Measurements from ENCODE around the gene ERP27. TPM values are rescaled to one million over a fixed set of nuclear protein-coding genes. Genes with fewer than 3 reads are reported as not detected.

ERP27 gene
- total and polyA plus RNA-seq, 2 donors, result 1.3 to 4.4 TPM

GRCh38 chr12:14921218-14921617, 17.1 kb downstream of the ERP27 start:
- peaks cover 8% of the 10 kb centered on the region in 2 donors for H3K36me3 ChIP-seq (ENCODE audit: control insufficient read depth in 2 of 2, insufficient read depth in 2 of 2, low read length in 1 of 2)
- DNase-seq (ENCODE audit: low read depth in 6 of 9, low spot score in 9 of 9), result no peak
- H3K4me1 ChIP-seq (ENCODE audit: control insufficient read depth in 2 of 2, insufficient read depth in 2 of 2, low read length in 2 of 2), result peaks cover 0 to 14% of the 10 kb centered on the region in 2 donors
- WGBS, result 94% methylated on average over 2 of the region's 2 CpGs
- H3K9me3 ChIP-seq (ENCODE audit: control insufficient read depth in 2 of 2, insufficient read depth in 1 of 2, low read length in 1 of 2), result no peaks in the 10 kb centered on the region
- H3K4me3 ChIP-seq (ENCODE audit: low read length in 2 of 2), result no peak overlapping the region
- no peaks in the 10 kb centered on the region for H3K27me3 ChIP-seq (ENCODE audit: control insufficient read depth in 2 of 2, insufficient read depth in 1 of 2, low read length in 1 of 2)
- H3K27ac ChIP-seq (ENCODE audit: low read depth in 1 of 2, low read length in 1 of 2), result peak overlapping the region; percentile 43 to 58

DNA sequence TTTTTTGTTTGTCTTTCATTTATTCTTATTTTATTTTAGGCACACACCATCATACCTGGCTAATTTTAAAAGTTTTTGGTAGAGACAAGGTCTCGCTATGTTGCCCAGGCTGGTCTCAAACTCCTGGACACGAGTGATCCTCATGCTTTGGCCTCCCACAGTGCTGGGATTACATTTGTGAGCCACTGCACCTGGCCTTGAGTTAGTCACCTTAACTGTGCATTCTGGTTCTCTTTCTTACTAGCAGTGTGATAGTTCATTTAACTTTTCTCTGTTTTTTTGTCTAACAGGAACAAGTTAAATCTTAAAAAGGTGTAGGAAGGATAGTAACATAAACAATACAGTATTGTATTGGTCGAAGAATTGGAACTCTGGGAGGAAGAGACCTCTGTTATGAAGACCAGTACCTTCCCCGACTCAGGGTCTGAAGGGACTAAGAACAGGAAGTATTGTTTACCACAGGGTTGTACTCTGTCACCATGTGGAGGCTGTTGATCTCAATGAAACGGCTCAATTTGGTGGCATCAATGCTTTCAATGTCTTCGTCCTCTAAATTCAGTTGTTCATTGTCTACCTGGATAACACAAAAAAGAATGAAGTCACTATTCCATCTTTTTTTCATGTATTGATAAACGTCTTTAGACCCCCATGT, 17.7 kb downstream of the ERP27 start:
- 56% methylated on average over 7 of the region's 7 CpGs for WGBS

GRCh38 chr12:14919455-14919854, 18.9 kb downstream of the ERP27 start:
- Histone ChIP-seq H3K36me3 (ENCODE audit: control insufficient read depth in 2 of 2, insufficient read depth in 2 of 2, low read length in 1 of 2) (peaks cover 11 to 13% of the 10 kb centered on the region in 2 donors), H3K4me1 (ENCODE audit: control insufficient read depth in 2 of 2, insufficient read depth in 2 of 2, low read length in 2 of 2) (peaks cover 0 to 14% of the 10 kb centered on the region in 2 donors), H3K4me3 (ENCODE audit: low read length in 2 of 2) (no peak overlapping the region), H3K27ac (ENCODE audit: low read depth in 1 of 2, low read length in 1 of 2) (no peak overlapping the region), H3K9me3 (ENCODE audit: control insufficient read depth in 2 of 2, insufficient read depth in 1 of 2, low read length in 1 of 2) (no peaks in the 10 kb centered on the region), H3K27me3 (ENCODE audit: control insufficient read depth in 2 of 2, insufficient read depth in 1 of 2, low read length in 1 of 2) (no peaks in the 10 kb centered on the region)
- no peak for DNase-seq (ENCODE audit: low read depth in 6 of 9, low spot score in 9 of 9)

More for the DNA sequence above, 17.7 kb downstream of the ERP27 start:
- peak in 2 of 9 donors; percentile 15 to 41 for DNase-seq (ENCODE audit: low read depth in 6 of 9, low spot score in 9 of 9)
- Histone ChIP-seq H3K27me3 (ENCODE audit: control insufficient read depth in 2 of 2, insufficient read depth in 1 of 2, low read length in 1 of 2) (no peaks in the 10 kb centered on the region), H3K36me3 (ENCODE audit: control insufficient read depth in 2 of 2, insufficient read depth in 2 of 2, low read length in 1 of 2) (peaks cover 8 to 13% of the 10 kb centered on the region in 2 donors), H3K27ac (ENCODE audit: low read depth in 1 of 2, low read length in 1 of 2) (peak overlapping the region; percentile 43 to 58), H3K4me1 (ENCODE audit: control insufficient read depth in 2 of 2, insufficient read depth in 2 of 2, low read length in 2 of 2) (peaks cover 0 to 14% of the 10 kb centered on the region in 2 donors), H3K4me3 (ENCODE audit: low read length in 2 of 2) (no peak overlapping the region), H3K9me3 (ENCODE audit: control insufficient read depth in 2 of 2, insufficient read depth in 1 of 2, low read length in 1 of 2) (no peaks in the 10 kb centered on the region)

GRCh38 chr12:14915736-14916135, 22.6 kb downstream of the ERP27 start:
- peaks cover 0 to 20% of the 10 kb centered on the region in 2 donors for H3K4me1 ChIP-seq (ENCODE audit: control insufficient read depth in 2 of 2, insufficient read depth in 2 of 2, low read length in 2 of 2)
- no peaks in the 10 kb centered on the region for H3K9me3 ChIP-seq (ENCODE audit: control insufficient read depth in 2 of 2, insufficient read depth in 1 of 2, low read length in 1 of 2)
- H3K36me3 ChIP-seq (ENCODE audit: control insufficient read depth in 2 of 2, insufficient read depth in 2 of 2, low read length in 1 of 2), result peaks cover 22 to 23% of the 10 kb centered on the region in 2 donors
- 46% methylated on average over 2 of the region's 2 CpGs for WGBS
- H3K4me3 ChIP-seq (ENCODE audit: low read length in 2 of 2), result no peak overlapping the region
- no peak overlapping the region for H3K27ac ChIP-seq (ENCODE audit: low read depth in 1 of 2, low read length in 1 of 2)
- H3K27me3 ChIP-seq (ENCODE audit: control insufficient read depth in 2 of 2, insufficient read depth in 1 of 2, low read length in 1 of 2), result no peaks in the 10 kb centered on the region
- DNase-seq (ENCODE audit: low read depth in 6 of 9, low spot score in 9 of 9), result no peak

DNA sequence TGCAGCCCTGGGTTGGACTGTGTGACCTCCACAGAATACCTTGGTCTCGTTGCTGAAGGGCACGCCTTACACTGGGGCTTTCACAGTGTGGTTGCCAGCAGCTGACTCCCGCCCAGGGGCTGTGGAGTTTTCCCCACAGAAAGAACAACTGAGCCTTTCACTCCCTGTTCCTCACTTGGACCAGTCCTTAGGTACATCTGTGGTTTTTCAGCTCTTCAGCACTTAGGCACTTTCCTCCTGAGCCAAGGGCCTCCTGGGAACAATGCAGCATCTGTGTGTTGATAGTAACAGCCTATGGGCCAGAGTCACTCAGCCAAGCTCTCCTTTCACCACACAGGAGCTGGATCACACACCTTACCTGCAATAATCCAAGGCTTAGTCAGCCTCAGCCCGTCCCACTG, 25.0 kb downstream of the ERP27 start:
- H3K27me3 ChIP-seq (ENCODE audit: control insufficient read depth in 2 of 2, insufficient read depth in 1 of 2, low read length in 1 of 2), result no peaks in the 10 kb centered on the region
- no peaks in the 10 kb centered on the region for H3K9me3 ChIP-seq (ENCODE audit: control insufficient read depth in 2 of 2, insufficient read depth in 1 of 2, low read length in 1 of 2)
- H3K36me3 ChIP-seq (ENCODE audit: control insufficient read depth in 2 of 2, insufficient read depth in 2 of 2, low read length in 1 of 2), result peaks cover 16 to 19% of the 10 kb centered on the region in 2 donors
- 96% methylated on average over 4 of the region's 4 CpGs for WGBS
- peaks cover 0 to 12% of the 10 kb centered on the region in 2 donors for H3K4me1 ChIP-seq (ENCODE audit: control insufficient read depth in 2 of 2, insufficient read depth in 2 of 2, low read length in 2 of 2)
- DNase-seq (ENCODE audit: low read depth in 6 of 9, low spot score in 9 of 9), result no peak
- H3K4me3 ChIP-seq (ENCODE audit: low read length in 2 of 2), result no peak overlapping the region
- H3K27ac ChIP-seq (ENCODE audit: low read depth in 1 of 2, low read length in 1 of 2), result peak overlapping the region in 1 of 2 donors; percentile 50

GRCh38 chr12:14911131-14911530, 27.2 kb downstream of the ERP27 start:
- no peak overlapping the region for H3K4me3 ChIP-seq (ENCODE audit: low read length in 2 of 2)
- H3K27me3 ChIP-seq (ENCODE audit: control insufficient read depth in 2 of 2, insufficient read depth in 1 of 2, low read length in 1 of 2), result no peaks in the 10 kb centered on the region
- no peaks in the 10 kb centered on the region for H3K9me3 ChIP-seq (ENCODE audit: control insufficient read depth in 2 of 2, insufficient read depth in 1 of 2, low read length in 1 of 2)
- peaks cover 13 to 15% of the 10 kb centered on the region in 2 donors for H3K36me3 ChIP-seq (ENCODE audit: control insufficient read depth in 2 of 2, insufficient read depth in 2 of 2, low read length in 1 of 2)
- H3K27ac ChIP-seq (ENCODE audit: low read depth in 1 of 2, low read length in 1 of 2), result no peak overlapping the region
- WGBS, result 71% methylated on average over 2 of the region's 2 CpGs
- peaks cover 0 to 12% of the 10 kb centered on the region in 2 donors for H3K4me1 ChIP-seq (ENCODE audit: control insufficient read depth in 2 of 2, insufficient read depth in 2 of 2, low read length in 2 of 2)
- no peak for DNase-seq (ENCODE audit: low read depth in 6 of 9, low spot score in 9 of 9)

GRCh38 chr12:14910090-14910915, 28.0 kb downstream of the ERP27 start:
- no peak for DNase-seq (ENCODE audit: low read depth in 6 of 9, low spot score in 9 of 9)
- Histone ChIP-seq H3K27ac (ENCODE audit: low read depth in 1 of 2, low read length in 1 of 2) (no peak overlapping the region), H3K4me1 (ENCODE audit: control insufficient read depth in 2 of 2, insufficient read depth in 2 of 2, low read length in 2 of 2) (peaks cover 0 to 12% of the 10 kb centered on the region in 2 donors), H3K9me3 (ENCODE audit: control insufficient read depth in 2 of 2, insufficient read depth in 1 of 2, low read length in 1 of 2) (no peaks in the 10 kb centered on the region), H3K36me3 (ENCODE audit: control insufficient read depth in 2 of 2, insufficient read depth in 2 of 2, low read length in 1 of 2) (peaks cover 9 to 15% of the 10 kb centered on the region in 2 donors), H3K4me3 (ENCODE audit: low read length in 2 of 2) (no peak overlapping the region), H3K27me3 (ENCODE audit: control insufficient read depth in 2 of 2, insufficient read depth in 1 of 2, low read length in 1 of 2) (no peaks in the 10 kb centered on the region)
- WGBS, result 94% methylated on average over 5 of the region's 5 CpGs

DNA sequence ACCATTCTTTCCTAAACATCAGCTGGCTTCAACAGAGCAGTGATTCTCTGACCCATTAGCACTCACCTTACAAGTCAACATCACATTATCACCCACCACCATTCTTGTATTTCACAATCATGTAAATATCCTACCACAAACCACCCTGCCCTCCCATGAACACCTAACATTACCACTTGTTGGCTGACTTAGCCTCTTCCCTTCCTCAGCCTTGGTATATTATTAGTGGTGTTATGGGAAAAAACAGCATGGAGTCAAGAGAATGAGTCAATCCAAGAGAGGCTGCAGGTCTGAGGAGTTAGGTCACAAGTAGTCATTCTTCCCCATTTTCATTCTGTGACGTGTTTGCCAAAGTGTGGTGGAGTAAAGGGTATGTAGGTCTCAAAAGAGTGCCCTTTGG, 30.4 kb downstream of the ERP27 start:
- WGBS, result 98% methylated on average over 1 of the region's 1 CpG
- no peaks in the 10 kb centered on the region for H3K36me3 ChIP-seq (ENCODE audit: control insufficient read depth in 2 of 2, insufficient read depth in 2 of 2, low read length in 1 of 2)
- H3K4me1 ChIP-seq (ENCODE audit: control insufficient read depth in 2 of 2, insufficient read depth in 2 of 2, low read length in 2 of 2), result peaks cover 0 to 1% of the 10 kb centered on the region in 2 donors
- no peak overlapping the region for H3K4me3 ChIP-seq (ENCODE audit: low read length in 2 of 2)
- H3K27ac ChIP-seq (ENCODE audit: low read depth in 1 of 2, low read length in 1 of 2), result no peak overlapping the region
- H3K9me3 ChIP-seq (ENCODE audit: control insufficient read depth in 2 of 2, insufficient read depth in 1 of 2, low read length in 1 of 2), result no peaks in the 10 kb centered on the region
- no peaks in the 10 kb centered on the region for H3K27me3 ChIP-seq (ENCODE audit: control insufficient read depth in 2 of 2, insufficient read depth in 1 of 2, low read length in 1 of 2)
- DNase-seq (ENCODE audit: low read depth in 6 of 9, low spot score in 9 of 9), result no peak

GRCh38 chr12:14906114-14906513, 32.2 kb downstream of the ERP27 start:
- Histone ChIP-seq H3K27ac (ENCODE audit: low read depth in 1 of 2, low read length in 1 of 2) (no peak overlapping the region), H3K27me3 (ENCODE audit: control insufficient read depth in 2 of 2, insufficient read depth in 1 of 2, low read length in 1 of 2) (no peaks in the 10 kb centered on the region), H3K4me3 (ENCODE audit: low read length in 2 of 2) (no peak overlapping the region), H3K36me3 (ENCODE audit: control insufficient read depth in 2 of 2, insufficient read depth in 2 of 2, low read length in 1 of 2) (no peaks in the 10 kb centered on the region), H3K9me3 (ENCODE audit: control insufficient read depth in 2 of 2, insufficient read depth in 1 of 2, low read length in 1 of 2) (no peaks in the 10 kb centered on the region), H3K4me1 (ENCODE audit: control insufficient read depth in 2 of 2, insufficient read depth in 2 of 2, low read length in 2 of 2) (no peaks in the 10 kb centered on the region)
- DNase-seq (ENCODE audit: low read depth in 6 of 9, low spot score in 9 of 9), result no peak
- WGBS, result 97% methylated on average over 5 of the region's 5 CpGs
